HG02970 (cell line): ENCODE measurements around the gene TMEM254.
"Not testable (repeated sequence)": the region's sequence is repeated elsewhere in the genome, so short reads cannot be mapped to it uniquely, and the experiment has no call there.

Source experiments
- ATAC-seq: cut with Tn5 transposase; IDR thresholded peaks from one replicate; pipeline ENCODE4 v1.9.1; 2021; ENCODE audit warnings: mild to moderate bottlenecking, moderate library complexity, moderate number of reproducible peaks; ENCODE audit not compliant: unreplicated experiment, low FRiP score

The TMEM254 gene

GRCh38 chr10:80072584-80072983 is 5.9 kb upstream of the TMEM254 start:
- no peak for ATAC-seq

- ATAC-seq: no peak
Observed at GRCh38 chr10:80075781-80076180, 2.7 kb upstream of the TMEM254 start.

- ATAC-seq: no peak
Observed at GRCh38 chr10:80077869-80078447, 507 bp upstream of the TMEM254 start.

- ATAC-seq: no peak
Observed at GRCh38 chr10:80079312-80079719, 851 bp downstream of the TMEM254 start.

- ATAC-seq: no peak
Observed at GRCh38 chr10:80081026-80081425, 2.6 kb downstream of the TMEM254 start.

GRCh38 chr10:80081801-80082750 is 3.6 kb downstream of the TMEM254 start:
- no peak for ATAC-seq

GRCh38 chr10:80090121-80090520 is 11.7 kb downstream of the TMEM254 start:
- no peak for ATAC-seq

- no peak for ATAC-seq
Observed at GRCh38 chr10:80094231-80094630, 15.8 kb downstream of the TMEM254 start.

GRCh38 chr10:80098272-80098671 is 19.8 kb downstream of the TMEM254 start:
- ATAC-seq: not testable (repeated sequence)

GRCh38 chr10:80099295-80099694 is 20.8 kb downstream of the TMEM254 start:
- ATAC-seq: not testable (repeated sequence)

- no peak for ATAC-seq
Observed at GRCh38 chr10:80100116-80100515, 21.7 kb downstream of the TMEM254 start.

GRCh38 chr10:80100861-80101695 is 22.6 kb downstream of the TMEM254 start:
- no peak for ATAC-seq

- peak; percentile 64 for ATAC-seq
Observed at GRCh38 chr10:80104066-80104926, 25.8 kb downstream of the TMEM254 start.

- ATAC-seq: no peak
Observed at GRCh38 chr10:80108576-80109239, 30.2 kb downstream of the TMEM254 start.

- no peak for ATAC-seq
Observed at GRCh38 chr10:80110986-80111385, 32.5 kb downstream of the TMEM254 start.

GRCh38 chr10:80118669-80119068 is 40.2 kb downstream of the TMEM254 start:
- no peak for ATAC-seq

GRCh38 chr10:80122110-80122710 is 43.7 kb downstream of the TMEM254 start:
- no peak for ATAC-seq

GRCh38 chr10:80122746-80123145 is 44.3 kb downstream of the TMEM254 start:
- ATAC-seq: no peak

- no peak for ATAC-seq
Observed at GRCh38 chr10:80126876-80127275, 48.4 kb downstream of the TMEM254 start.
